Esophagus muscularis mucosa (tissue), 4 donors: ENCODE results near the gene SPINDOC.

ENCODE experiments used
- EP300 ChIP-seq: sonication (generic); formaldehyde crosslinking; IDR thresholded peaks from one replicate; pipeline ENCODE4 v1.6.1; 2017; ENCODE audit warnings: antibody characterized with exemption
- POLR2A ChIP-seq: fragments of 450-650 bp; IDR thresholded peaks from one replicate; pipeline ENCODE4 v1.6.1; 2017; ENCODE audit warnings: antibody characterized with exemption, moderate library complexity, mild to moderate bottlenecking, low read depth
- POLR2AphosphoS5 ChIP-seq, 2 donors: sonication (generic); formaldehyde crosslinking; IDR thresholded peaks; one replicate each; pipeline ENCODE4 v1.6.1; 2017; ENCODE audit warnings: antibody characterized with exemption in 2 of 2
- TF ChIP-seq, protein P1 (sequence below), 3 experiments: fragments of 200-600 bp in 2 of 3; fragments of 450-650 bp in 1 of 3; sonication (generic) in 2 of 3; IDR thresholded peaks; one replicate each; pipeline ENCODE4 v1.5.1; 2017 to 2019; ENCODE audit warnings: antibody characterized with exemption in 3 of 3, mild to moderate bottlenecking in 2 of 3, moderate library complexity in 1 of 3

DNA sequence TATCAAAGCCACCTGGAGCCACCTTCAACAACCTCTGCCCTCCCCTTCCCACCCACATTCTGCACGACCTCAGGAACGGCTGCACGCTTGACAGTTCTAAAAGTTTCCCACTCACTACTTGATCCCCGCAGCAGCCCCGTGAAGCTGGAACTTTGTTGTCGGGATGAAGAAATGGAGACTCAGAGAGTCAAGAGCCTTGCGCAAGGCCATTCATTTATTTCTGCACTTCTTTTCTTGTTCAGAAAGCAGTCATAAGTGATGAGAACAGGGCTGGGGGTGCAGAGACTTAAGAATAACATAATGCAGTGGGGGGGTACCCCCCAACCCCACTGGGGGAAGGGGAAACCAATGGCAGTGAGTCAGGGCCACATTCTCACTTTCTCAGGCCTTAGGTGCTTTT is 42.5 kb upstream of the SPINDOC start:
- TF ChIP-seq POLR2A: no peak
- TF ChIP-seq, protein P1, sequence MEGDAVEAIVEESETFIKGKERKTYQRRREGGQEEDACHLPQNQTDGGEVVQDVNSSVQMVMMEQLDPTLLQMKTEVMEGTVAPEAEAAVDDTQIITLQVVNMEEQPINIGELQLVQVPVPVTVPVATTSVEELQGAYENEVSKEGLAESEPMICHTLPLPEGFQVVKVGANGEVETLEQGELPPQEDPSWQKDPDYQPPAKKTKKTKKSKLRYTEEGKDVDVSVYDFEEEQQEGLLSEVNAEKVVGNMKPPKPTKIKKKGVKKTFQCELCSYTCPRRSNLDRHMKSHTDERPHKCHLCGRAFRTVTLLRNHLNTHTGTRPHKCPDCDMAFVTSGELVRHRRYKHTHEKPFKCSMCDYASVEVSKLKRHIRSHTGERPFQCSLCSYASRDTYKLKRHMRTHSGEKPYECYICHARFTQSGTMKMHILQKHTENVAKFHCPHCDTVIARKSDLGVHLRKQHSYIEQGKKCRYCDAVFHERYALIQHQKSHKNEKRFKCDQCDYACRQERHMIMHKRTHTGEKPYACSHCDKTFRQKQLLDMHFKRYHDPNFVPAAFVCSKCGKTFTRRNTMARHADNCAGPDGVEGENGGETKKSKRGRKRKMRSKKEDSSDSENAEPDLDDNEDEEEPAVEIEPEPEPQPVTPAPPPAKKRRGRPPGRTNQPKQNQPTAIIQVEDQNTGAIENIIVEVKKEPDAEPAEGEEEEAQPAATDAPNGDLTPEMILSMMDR (IDR thresholded peaks at IDR 0.05): no peak
- no peak for TF ChIP-seq POLR2AphosphoS5 (IDR thresholded peaks at IDR 0.05)
- TF ChIP-seq EP300: no peak
